Gastroesophageal sphincter (tissue), 4 donors: ENCODE data around the gene JAK2. TPM values are rescaled to one million over a fixed set of nuclear protein-coding genes. Genes with fewer than 3 reads are reported as not detected.

ENCODE experiments used
- ATAC-seq: fragments of 150-250 bp; one replicate; pipeline ENCODE4 v1.9.1; 2016; ENCODE audit warnings: mild to moderate bottlenecking, moderate library complexity
- H3K27ac ChIP-seq, 4 donors: fragments of 200-600 bp; sonication (generic) in 3 of 4; 1 replicate in 3 of 4; 2 replicates in 1 of 4; pipeline ENCODE4 v1.5.1; 2016 to 2019
- H3K27me3 ChIP-seq: fragments of 200-600 bp; sonication (generic); one replicate; pipeline ENCODE4 v1.5.1; 2019
- H3K36me3 ChIP-seq, 2 donors: fragments of 200-600 bp; sonication (generic); one replicate each; pipeline ENCODE4 v1.5.1; 2019; ENCODE audit warnings: control low read depth in 1 of 2
- H3K4me1 ChIP-seq, 3 donors: fragments of 200-600 bp; sonication (generic); 1 replicate in 2 of 3; 2 replicates in 1 of 3; pipeline ENCODE4 v1.5.1; 2016 to 2019; ENCODE audit warnings: control low read depth in 2 of 3
- H3K4me3 ChIP-seq, 2 donors: fragments of 200-600 bp; sonication (generic); one replicate each; pipeline ENCODE4 v1.5.1; 2019; ENCODE audit warnings: mild to moderate bottlenecking in 1 of 2, moderate library complexity in 1 of 2
- H3K9me3 ChIP-seq, 3 donors: fragments of 200-600 bp; sonication (generic); one replicate each; pipeline ENCODE4 v1.5.1; 2017 to 2019; ENCODE audit warnings: control low read depth in 2 of 3
- EP300 ChIP-seq: sonication (generic); formaldehyde crosslinking; IDR thresholded peaks from one replicate; pipeline ENCODE4 v1.6.1; 2017; ENCODE audit warnings: antibody characterized with exemption, mild to moderate bottlenecking
- POLR2A ChIP-seq, 2 donors: fragments of 450-650 bp; IDR thresholded peaks; one replicate each; pipeline ENCODE4 v1.6.1; 2017; ENCODE audit warnings: antibody characterized with exemption in 2 of 2, mild to moderate bottlenecking in 2 of 2, moderate library complexity in 1 of 2
- POLR2AphosphoS5 ChIP-seq: sonication (generic); formaldehyde crosslinking; IDR thresholded peaks from one replicate; pipeline ENCODE4 v1.6.1; 2017; ENCODE audit warnings: antibody characterized with exemption
- WGBS, 2 donors: methylation state at CpG; one replicate each; pipeline ENCODE4 v1.1.5; 2018; ENCODE audit warnings: low coverage in 1 of 2; 5-methylcytosine and 5-hydroxymethylcytosine counted together
- total RNA-seq, 4 donors: library from RNA; depleted of rRNA; stranded (reverse); fragments of >200 nt; gene quantifications; one replicate each; pipeline ENCODE4 v1.1.0, GENCODE V29; 2016
- TF ChIP-seq, protein P1 (sequence below), 4 experiments: fragments of 200-600 bp in 2 of 4; fragments of 450-650 bp in 2 of 4; sonication (generic) in 1 of 4; IDR thresholded peaks; one replicate each; pipeline ENCODE4 v1.5.1; 2017 to 2019; ENCODE audit warnings: antibody characterized with exemption in 4 of 4, mild to moderate bottlenecking in 2 of 4, moderate library complexity in 2 of 4

The JAK2 gene
- total RNA-seq, 4 donors from 2014 or later, result 29.9 to 45.5 (median 35.8) TPM

DNA sequence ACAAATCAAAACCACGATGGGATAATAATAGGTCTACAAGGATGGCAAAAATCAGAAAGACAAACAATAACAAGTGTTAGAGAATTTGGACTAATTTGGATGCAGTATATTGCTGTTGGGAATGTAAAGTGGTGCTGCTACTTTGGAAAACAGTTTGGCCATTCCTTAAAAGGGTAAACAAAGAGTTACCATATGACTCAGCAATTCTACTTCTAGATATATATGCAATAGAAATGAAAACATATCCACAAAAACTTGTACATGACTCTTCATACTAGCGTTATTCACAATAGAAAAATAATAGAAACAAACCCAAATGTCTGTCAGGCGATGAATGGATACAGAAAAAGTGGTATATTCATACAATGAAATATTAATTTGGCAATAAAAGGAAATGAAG, 58.3 kb downstream of the JAK2 start:
- no peak overlapping the region for H3K4me3 ChIP-seq
- peaks cover 0 to 14% (median 0%) of the 10 kb centered on the region in 3 donors for H3K9me3 ChIP-seq
- H3K27ac ChIP-seq, result no peak overlapping the region
- 89 to 93% methylated on average over 3 of the region's 3 CpGs for WGBS, 2 donors
- TF ChIP-seq POLR2AphosphoS5, result no peak
- TF ChIP-seq EP300, result no peak
- TF ChIP-seq, protein P1, sequence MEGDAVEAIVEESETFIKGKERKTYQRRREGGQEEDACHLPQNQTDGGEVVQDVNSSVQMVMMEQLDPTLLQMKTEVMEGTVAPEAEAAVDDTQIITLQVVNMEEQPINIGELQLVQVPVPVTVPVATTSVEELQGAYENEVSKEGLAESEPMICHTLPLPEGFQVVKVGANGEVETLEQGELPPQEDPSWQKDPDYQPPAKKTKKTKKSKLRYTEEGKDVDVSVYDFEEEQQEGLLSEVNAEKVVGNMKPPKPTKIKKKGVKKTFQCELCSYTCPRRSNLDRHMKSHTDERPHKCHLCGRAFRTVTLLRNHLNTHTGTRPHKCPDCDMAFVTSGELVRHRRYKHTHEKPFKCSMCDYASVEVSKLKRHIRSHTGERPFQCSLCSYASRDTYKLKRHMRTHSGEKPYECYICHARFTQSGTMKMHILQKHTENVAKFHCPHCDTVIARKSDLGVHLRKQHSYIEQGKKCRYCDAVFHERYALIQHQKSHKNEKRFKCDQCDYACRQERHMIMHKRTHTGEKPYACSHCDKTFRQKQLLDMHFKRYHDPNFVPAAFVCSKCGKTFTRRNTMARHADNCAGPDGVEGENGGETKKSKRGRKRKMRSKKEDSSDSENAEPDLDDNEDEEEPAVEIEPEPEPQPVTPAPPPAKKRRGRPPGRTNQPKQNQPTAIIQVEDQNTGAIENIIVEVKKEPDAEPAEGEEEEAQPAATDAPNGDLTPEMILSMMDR (IDR thresholded peaks at IDR 0.05), result no peak
- no peak for TF ChIP-seq POLR2A (IDR thresholded peaks at IDR 0.05)
- ATAC-seq, result no peak
- H3K4me1 ChIP-seq, result peaks cover 0 to 11% (median 0%) of the 10 kb centered on the region in 3 donors
- H3K27me3 ChIP-seq, result no peaks in the 10 kb centered on the region
- peaks cover 0 to 49% of the 10 kb centered on the region in 2 donors for H3K36me3 ChIP-seq

DNA sequence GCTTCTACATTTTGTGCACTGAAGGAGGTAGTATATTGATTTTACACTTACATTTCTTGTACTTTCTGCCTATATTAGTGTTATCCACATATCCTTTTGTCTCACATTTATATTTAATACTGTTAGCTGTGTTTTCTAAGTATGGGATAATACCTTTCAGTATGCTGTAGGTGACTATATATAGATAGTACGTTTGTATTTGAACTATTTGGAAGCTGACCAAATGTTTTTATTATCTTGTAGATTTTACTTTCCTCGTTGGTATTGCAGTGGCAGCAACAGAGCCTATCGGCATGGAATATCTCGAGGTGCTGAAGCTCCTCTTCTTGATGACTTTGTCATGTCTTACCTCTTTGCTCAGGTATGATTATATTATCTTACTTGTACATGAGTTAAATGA, 59.1 kb downstream of the JAK2 start:
- WGBS, 2 donors, result 60 to 71% methylated on average over 1 to 4 of the region's 4 CpGs
- no peak overlapping the region for H3K27ac ChIP-seq

DNA sequence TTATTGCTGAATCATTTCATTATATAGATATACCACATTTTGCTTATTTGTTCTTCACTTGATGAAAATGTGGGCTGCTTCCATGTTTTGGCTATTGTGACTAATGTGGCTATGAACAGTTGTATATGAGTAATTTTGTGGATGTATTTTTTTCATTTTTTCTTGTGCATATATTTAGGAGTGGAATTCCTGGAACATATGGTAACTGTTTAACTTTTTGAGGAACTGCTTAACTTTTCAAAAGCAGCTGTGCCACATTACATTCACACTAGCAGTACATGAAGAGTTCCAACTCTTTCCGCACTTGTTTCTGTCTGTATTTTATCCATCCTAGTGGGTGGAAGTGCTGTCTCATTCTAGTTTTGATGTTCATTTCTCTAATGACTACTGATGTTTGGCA, 67.8 kb downstream of the JAK2 start:
- ATAC-seq, result no peak
- peaks cover 0 to 55% of the 10 kb centered on the region in 2 donors for H3K36me3 ChIP-seq
- 88% methylated on average over 1 of the region's 1 CpG; no CpG with 5 or more reads in 1 of the 2 donors for WGBS, 2 donors

More for the DNA sequence above, 59.1 kb downstream of the JAK2 start:
- Histone ChIP-seq H3K27me3 (no peaks in the 10 kb centered on the region), H3K4me3 (no peak overlapping the region), H3K9me3 (peaks cover 0 to 14% (median 0%) of the 10 kb centered on the region in 3 donors), H3K36me3 (peaks cover 0 to 49% of the 10 kb centered on the region in 2 donors), H3K4me1 (peaks cover 0 to 11% (median 0%) of the 10 kb centered on the region in 3 donors)
- TF ChIP-seq EP300 (no peak), POLR2AphosphoS5 (no peak), POLR2A (IDR thresholded peaks at IDR 0.05) (no peak)
- TF ChIP-seq, protein P1 (IDR thresholded peaks at IDR 0.05), result no peak
- ATAC-seq, result no peak

DNA sequence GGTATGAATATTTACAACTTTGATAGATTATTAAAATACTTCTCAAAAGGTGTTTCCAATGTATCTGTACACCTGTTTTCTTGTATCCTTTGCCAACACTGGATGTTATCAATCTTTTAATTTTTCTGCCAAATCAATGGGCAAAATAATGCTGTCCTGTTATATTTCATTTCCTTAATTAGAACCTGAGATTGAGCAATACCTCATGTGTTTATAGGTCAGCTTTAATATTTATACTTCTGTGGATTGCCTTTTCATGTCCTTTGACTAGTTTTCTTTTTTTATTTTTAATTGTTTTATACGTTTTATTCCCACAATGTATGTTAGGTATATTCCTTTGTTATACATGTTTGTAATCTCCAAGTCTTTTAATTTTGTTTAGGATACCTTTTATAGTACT, 77.6 kb downstream of the JAK2 start:
- no peak for ATAC-seq
- TF ChIP-seq, protein P1 (IDR thresholded peaks at IDR 0.05), result no peak
- TF ChIP-seq EP300 (no peak), POLR2AphosphoS5 (no peak), POLR2A (IDR thresholded peaks at IDR 0.05) (no peak)
- 22 to 25% methylated on average over 1 of the region's 1 CpG for WGBS, 2 donors
- no peak overlapping the region for H3K27ac ChIP-seq
- H3K9me3 ChIP-seq, result no peaks in the 10 kb centered on the region
- no peaks in the 10 kb centered on the region for H3K27me3 ChIP-seq
- no peak overlapping the region for H3K4me3 ChIP-seq
- no peaks in the 10 kb centered on the region for H3K4me1 ChIP-seq
- H3K36me3 ChIP-seq, result peaks cover 3 to 42% of the 10 kb centered on the region in 2 donors

More for the DNA sequence above, 67.8 kb downstream of the JAK2 start:
- no peaks in the 10 kb centered on the region for H3K27me3 ChIP-seq
- no peak overlapping the region for H3K4me3 ChIP-seq
- TF ChIP-seq, protein P1 (IDR thresholded peaks at IDR 0.05), result no peak
- TF ChIP-seq EP300 (no peak), POLR2AphosphoS5 (no peak), POLR2A (IDR thresholded peaks at IDR 0.05) (no peak)
- H3K27ac ChIP-seq, result no peak overlapping the region
- no peaks in the 10 kb centered on the region for H3K4me1 ChIP-seq
- H3K9me3 ChIP-seq, result no peaks in the 10 kb centered on the region

DNA sequence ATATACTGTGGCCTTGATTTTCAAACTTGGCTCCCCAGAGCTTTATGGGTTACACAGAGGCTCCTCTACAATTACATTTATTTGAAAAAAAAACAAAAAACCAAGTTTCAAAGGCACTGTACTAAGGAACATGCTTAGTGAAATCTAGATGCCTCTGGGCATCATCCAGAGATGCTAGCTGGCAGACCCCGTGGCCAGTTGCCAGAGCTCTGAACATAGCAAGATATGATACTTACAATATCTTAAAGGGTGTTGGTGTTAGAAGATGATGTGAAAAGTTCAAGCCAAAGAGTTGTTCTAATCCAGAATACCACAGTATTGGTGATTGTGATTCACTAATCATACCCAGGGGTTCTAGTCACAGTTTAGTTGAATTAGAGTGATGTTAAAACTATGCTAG, 87.8 kb downstream of the JAK2 start:
- Histone ChIP-seq H3K9me3 (no peaks in the 10 kb centered on the region), H3K4me3 (no peak overlapping the region), H3K27ac (no peak overlapping the region), H3K4me1 (no peaks in the 10 kb centered on the region), H3K36me3 (peaks cover 0 to 83% of the 10 kb centered on the region in 2 donors), H3K27me3 (no peaks in the 10 kb centered on the region)
- 50 to 100% methylated on average over 1 of the region's 1 CpG for WGBS, 2 donors
- no peak for TF ChIP-seq POLR2A (IDR thresholded peaks at IDR 0.05)
- TF ChIP-seq EP300, result no peak
- TF ChIP-seq, protein P1 (IDR thresholded peaks at IDR 0.05), result no peak
- TF ChIP-seq POLR2AphosphoS5, result no peak
- ATAC-seq, result no peak
